Hepatocyte (in vitro differentiated cells): Measurements from ENCODE around the gene NUMB. TPM values are rescaled to one million over a fixed set of nuclear protein-coding genes. Genes with fewer than 3 reads are reported as not detected.

Experiments
- DNase-seq: peaks from one replicate; pipeline ENCODE4 v3.0.0-alpha.2; 2016; ENCODE audit warnings: low spot score
- H2AFZ ChIP-seq: fragments of 200-600 bp; sonication (generic); 2 replicates; pipeline ENCODE4 v1.6.0; 2016; ENCODE audit warnings: antibody characterized with exemption, mild to moderate bottlenecking
- H3K27ac ChIP-seq: fragments of 200-600 bp; sonication (generic); 2 replicates; pipeline ENCODE4 v1.5.1; 2016; ENCODE audit warnings: mild to moderate bottlenecking
- H3K27me3 ChIP-seq: fragments of 200-600 bp; sonication (generic); 2 replicates; pipeline ENCODE4 v1.6.1; 2016
- H3K36me3 ChIP-seq: fragments of 200-600 bp; sonication (generic); replicated peaks from 2 replicates; pipeline ENCODE4 v1.5.1; 2016; ENCODE audit warnings: low read depth; ENCODE audit not compliant: insufficient read depth
- H3K4me1 ChIP-seq: fragments of 200-600 bp; sonication (generic); 2 replicates; pipeline ENCODE4 v1.5.1; 2016; ENCODE audit warnings: mild to moderate bottlenecking, moderate library complexity; ENCODE audit not compliant: insufficient read depth
- H3K4me2 ChIP-seq: fragments of 200-600 bp; sonication (generic); 2 replicates; pipeline ENCODE4 v1.6.0; 2016
- H3K4me3 ChIP-seq: fragments of 200-600 bp; sonication (generic); 2 replicates; pipeline ENCODE4 v1.5.1; 2016; ENCODE audit warnings: mild to moderate bottlenecking
- H3K79me2 ChIP-seq: fragments of 200-600 bp; sonication (generic); 2 replicates; pipeline ENCODE4 v1.6.0; 2017; ENCODE audit warnings: mild to moderate bottlenecking
- H3K9me2 ChIP-seq: fragments of 200-600 bp; sonication (generic); replicated peaks from 2 replicates; pipeline ENCODE4 v1.6.0; 2017; ENCODE audit warnings: mild to moderate bottlenecking; ENCODE audit not compliant: insufficient read depth
- H3K9me3 ChIP-seq: fragments of 200-600 bp; sonication (generic); 2 replicates; pipeline ENCODE4 v1.5.1; 2016; ENCODE audit warnings: low read depth, mild to moderate bottlenecking
- H4K20me1 ChIP-seq: fragments of 200-600 bp; sonication (generic); 2 replicates; pipeline ENCODE4 v1.6.0; 2016; ENCODE audit warnings: mild to moderate bottlenecking; ENCODE audit not compliant: insufficient read depth, poor library complexity, severe bottlenecking
- EZH2 ChIP-seq: fragments of 200-600 bp; sonication (generic); IDR thresholded peaks from 2 replicates; pipeline ENCODE4 v1.6.1; 2016; ENCODE audit warnings: antibody characterized with exemption, mild to moderate bottlenecking, borderline replicate concordance
- EZH2phosphoT487 ChIP-seq: fragments of 200-600 bp; sonication (generic); IDR thresholded peaks from one replicate; pipeline ENCODE4 v1.6.1; 2018; ENCODE audit warnings: antibody characterized with exemption, mild to moderate bottlenecking, low read depth, moderate library complexity; ENCODE audit not compliant: unreplicated experiment, severe bottlenecking
- WGBS: methylation state at CpG from one replicate; pipeline ENCODE4 v1.1.6; 2016; ENCODE audit warnings: low lambda C conversion rate; ENCODE audit errors: missing lambda C conversion rate; 5-methylcytosine and 5-hydroxymethylcytosine counted together
- polyA plus RNA-seq: library from polyadenylated mRNA; unstranded; fragments of >200 nt; fragmentation: Nextera tagmentation; extraction: Ambion mirVana; gene quantifications from 2 replicates; pipeline ENCODE4 v1.2.1, GENCODE V29; 2016
- total RNA-seq: library from RNA; depleted of rRNA; stranded (reverse); fragments of >200 nt; gene quantifications from 2 replicates; pipeline ENCODE4 v1.2.3, GENCODE V29; 2014
- TF ChIP-seq, protein P1 (sequence below): fragments of 200-600 bp; sonication (generic); IDR thresholded peaks from 2 replicates; pipeline ENCODE4 v1.5.1; 2016; ENCODE audit warnings: antibody characterized with exemption, mild to moderate bottlenecking; ENCODE audit not compliant: poor library complexity

Gene NUMB
- total and polyA plus RNA-seq, 2 experiments from 2014 or later, result 35.3 to 45.8 TPM

DNA sequence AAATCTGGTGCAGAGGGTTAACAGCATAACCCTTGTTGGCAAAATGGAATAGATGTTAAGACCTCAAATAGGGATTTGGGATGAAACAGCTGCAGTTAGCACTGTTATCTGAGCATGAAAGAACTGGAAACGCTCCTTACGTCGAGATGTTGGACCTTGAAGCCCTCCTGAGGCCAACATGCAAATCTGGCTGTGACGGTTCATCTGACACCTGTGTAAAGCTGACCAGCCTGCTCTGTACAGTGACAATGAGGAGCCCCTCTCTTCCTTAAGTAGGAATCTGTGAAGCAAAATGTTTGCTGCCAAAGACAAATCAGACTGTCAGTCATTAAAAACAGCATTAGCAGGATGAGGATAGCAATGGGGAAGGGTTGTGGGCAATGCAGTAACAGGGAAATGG is 184.5 kb downstream of the NUMB start:
- TF ChIP-seq, protein P1, sequence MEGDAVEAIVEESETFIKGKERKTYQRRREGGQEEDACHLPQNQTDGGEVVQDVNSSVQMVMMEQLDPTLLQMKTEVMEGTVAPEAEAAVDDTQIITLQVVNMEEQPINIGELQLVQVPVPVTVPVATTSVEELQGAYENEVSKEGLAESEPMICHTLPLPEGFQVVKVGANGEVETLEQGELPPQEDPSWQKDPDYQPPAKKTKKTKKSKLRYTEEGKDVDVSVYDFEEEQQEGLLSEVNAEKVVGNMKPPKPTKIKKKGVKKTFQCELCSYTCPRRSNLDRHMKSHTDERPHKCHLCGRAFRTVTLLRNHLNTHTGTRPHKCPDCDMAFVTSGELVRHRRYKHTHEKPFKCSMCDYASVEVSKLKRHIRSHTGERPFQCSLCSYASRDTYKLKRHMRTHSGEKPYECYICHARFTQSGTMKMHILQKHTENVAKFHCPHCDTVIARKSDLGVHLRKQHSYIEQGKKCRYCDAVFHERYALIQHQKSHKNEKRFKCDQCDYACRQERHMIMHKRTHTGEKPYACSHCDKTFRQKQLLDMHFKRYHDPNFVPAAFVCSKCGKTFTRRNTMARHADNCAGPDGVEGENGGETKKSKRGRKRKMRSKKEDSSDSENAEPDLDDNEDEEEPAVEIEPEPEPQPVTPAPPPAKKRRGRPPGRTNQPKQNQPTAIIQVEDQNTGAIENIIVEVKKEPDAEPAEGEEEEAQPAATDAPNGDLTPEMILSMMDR, result no peak
- TF ChIP-seq EZH2 (no peak), EZH2phosphoT487 (no peak)
- Histone ChIP-seq H3K4me3 (no peak overlapping the region), H3K9me3 (no peaks in the 10 kb centered on the region), H3K27me3 (no peaks in the 10 kb centered on the region), H3K4me2 (no peak overlapping the region), H4K20me1 (no peaks in the 10 kb centered on the region), H3K79me2 (no peaks in the 10 kb centered on the region), H3K9me2 (no peaks in the 10 kb centered on the region), H3K4me1 (peaks cover 12% of the 10 kb centered on the region), H3K27ac (no peak overlapping the region), H3K36me3 (no peaks in the 10 kb centered on the region), H2AFZ (no peak overlapping the region)
- whole genome bisulfite sequencing, result 98% methylated on average over 4 of the region's 4 CpGs
- no peak for DNase-seq

- H2AFZ ChIP-seq, result no peak overlapping the region
- no peak for DNase-seq
- no peaks in the 10 kb centered on the region for H3K9me3 ChIP-seq
- no peaks in the 10 kb centered on the region for H3K79me2 ChIP-seq
- H3K4me3 ChIP-seq, result no peak overlapping the region
- H3K9me2 ChIP-seq, result no peaks in the 10 kb centered on the region
- H3K4me1 ChIP-seq, result peaks cover 12% of the 10 kb centered on the region
- TF ChIP-seq EZH2phosphoT487 (no peak), EZH2 (no peak)
- TF ChIP-seq, protein P1, result no peak
- H3K27ac ChIP-seq, result no peak overlapping the region
- H3K27me3 ChIP-seq, result no peaks in the 10 kb centered on the region
- H3K36me3 ChIP-seq, result no peaks in the 10 kb centered on the region
- H3K4me2 ChIP-seq, result no peak overlapping the region
- H4K20me1 ChIP-seq, result no peaks in the 10 kb centered on the region
- 90% methylated on average over 6 of the region's 6 CpGs for WGBS
These were observed 186.0 kb downstream of the NUMB start for GRCh38 chr14:73272393-73272792.

DNA sequence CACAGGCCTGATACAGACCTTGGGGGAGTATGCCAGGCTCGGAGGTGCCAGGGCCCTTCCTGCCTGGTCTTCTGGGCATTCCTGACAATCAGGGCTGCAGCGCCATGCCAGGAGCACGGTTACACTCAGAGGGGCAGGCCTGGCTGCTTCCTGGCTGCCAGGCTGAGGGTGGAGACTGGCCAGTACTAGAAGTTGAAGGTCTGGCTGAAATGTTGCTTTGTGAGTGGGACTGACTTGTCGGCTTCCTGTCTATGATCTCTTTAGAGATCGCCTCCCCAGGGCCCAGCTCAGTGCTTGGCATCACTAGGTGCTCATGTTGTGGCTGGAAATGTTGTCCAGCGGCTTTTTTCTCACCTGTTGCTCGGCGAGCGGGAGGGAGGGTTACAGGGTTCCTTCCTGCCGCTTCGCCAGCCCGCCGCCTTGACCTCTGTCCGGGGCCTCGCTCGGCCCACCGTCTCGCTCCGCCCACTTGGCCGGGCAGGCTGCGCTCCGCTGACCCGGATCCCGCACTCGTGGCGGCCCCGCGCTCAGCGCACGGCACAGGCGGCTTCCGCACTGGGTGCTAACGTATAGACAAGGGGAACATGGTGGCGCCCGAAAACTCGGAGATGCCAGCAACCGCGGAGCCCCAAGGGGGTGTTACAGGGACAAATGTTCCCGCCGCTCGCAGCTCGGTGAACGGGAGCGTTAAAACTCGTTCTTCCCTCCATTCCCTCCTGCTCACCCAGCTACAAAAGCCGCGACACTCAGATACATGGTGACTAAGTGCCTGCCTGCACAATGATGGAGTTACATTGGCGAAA is 188.4 kb downstream of the NUMB start:
- Histone ChIP-seq H4K20me1 (no peaks in the 10 kb centered on the region), H3K4me1 (peaks cover 12% of the 10 kb centered on the region), H3K79me2 (no peaks in the 10 kb centered on the region), H3K36me3 (no peaks in the 10 kb centered on the region), H3K9me2 (no peaks in the 10 kb centered on the region), H3K4me2 (peak overlapping the region; percentile 92), H3K9me3 (no peaks in the 10 kb centered on the region), H2AFZ (peak overlapping the region; percentile 33), H3K27ac (no peak overlapping the region), H3K4me3 (peak overlapping the region; percentile 21), H3K27me3 (no peaks in the 10 kb centered on the region)
- WGBS, result 14% methylated on average over 44 of the region's 48 CpGs
- peak; percentile 43 for DNase-seq
- no peak for TF ChIP-seq EZH2
- TF ChIP-seq, protein P1, result no peak
- TF ChIP-seq EZH2phosphoT487, result no peak
